Right lobe of liver (tissue), 4 donors: ENCODE data around the gene LMNTD2.

Experiments used
- CTCF ChIP-seq, 4 donors: fragments of 200-600 bp in 3 of 4; fragments of 450-650 bp in 1 of 4; IDR thresholded peaks; one replicate each; pipeline versions ENCODE4 v1.5.1 to v1.8.0; 2016 to 2022; ENCODE audit warnings: antibody characterized with exemption in 4 of 4, mild to moderate bottlenecking in 2 of 4
- POLR2A ChIP-seq: fragments of 450-650 bp; IDR thresholded peaks from one replicate; pipeline ENCODE4 v1.6.1; 2017; ENCODE audit warnings: antibody characterized with exemption, mild to moderate bottlenecking
- donor health status: DM: no; HTN: no; CAD: no.
- donor health status: DM: no; HTN: no; CAD: no.
- donor health status: DM: no; HTN: yes; CAD: no.

GRCh38 chr11:512761-513595, 47.6 kb downstream of the LMNTD2 start:
- TF ChIP-seq CTCF (IDR thresholded peaks at IDR 0.05) = no peak
- no peak for TF ChIP-seq POLR2A
